NOMO-1 (cell line): Measurements from ENCODE around the gene NLGN1.

ENCODE experiments used
- DNase-seq, 2 experiments: peaks; one replicate each; lab custom pipeline; 2025; ENCODE audit not compliant: unreplicated experiment in 2 of 2; lab: John Stamatoyannopoulos, UW

Gene NLGN1

GRCh38 chr3:173825730-173826129, 428.2 kb downstream of the NLGN1 start:
- DNase-seq = no peak

GRCh38 chr3:173826416-173826815, 428.9 kb downstream of the NLGN1 start:
- DNase-seq = no peak

DNA sequence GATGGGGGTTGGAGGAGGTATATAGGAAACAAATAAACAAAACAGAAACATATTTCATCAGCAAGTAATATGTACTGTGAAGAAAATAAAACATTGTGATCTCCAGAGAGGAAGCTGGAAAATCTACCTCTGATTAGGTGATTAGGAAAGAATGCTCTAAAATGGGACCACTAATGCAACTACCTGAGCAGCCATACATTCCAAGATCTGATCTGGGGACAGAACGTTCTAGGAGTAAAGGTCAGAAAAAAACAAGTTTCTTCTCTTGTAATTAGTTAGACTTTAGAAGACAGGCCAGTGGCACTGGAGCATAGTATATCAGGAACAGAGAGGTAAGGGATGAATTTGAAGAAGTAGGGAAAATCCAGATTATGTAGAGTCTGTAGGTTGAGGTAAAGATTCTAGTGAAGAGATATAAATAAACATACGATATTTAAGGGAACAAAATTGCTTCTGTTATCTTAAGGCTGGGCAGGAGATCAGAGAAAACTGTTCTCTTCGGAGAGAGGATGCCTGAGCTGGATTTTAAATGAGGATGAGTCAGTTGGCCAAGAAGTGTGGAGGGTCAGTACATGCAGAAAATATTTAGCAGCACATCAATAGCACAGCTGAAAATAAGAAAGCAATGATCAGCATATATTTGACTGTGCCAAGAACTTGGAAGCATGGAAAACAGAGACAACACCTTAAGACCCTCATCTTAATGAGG, 429.5 kb downstream of the NLGN1 start:
- no peak for DNase-seq

- DNase-seq = no peak
These were observed 441.1 kb downstream of the NLGN1 start for GRCh38 chr3:173838644-173839043.

- DNase-seq = no peak
These were observed 442.3 kb downstream of the NLGN1 start for GRCh38 chr3:173839859-173840258.

- no peak for DNase-seq
These were observed 443.8 kb downstream of the NLGN1 start for GRCh38 chr3:173841334-173841733.

- DNase-seq = no peak
These were observed 445.5 kb downstream of the NLGN1 start for GRCh38 chr3:173843060-173843459.

- no peak for DNase-seq
These were observed 449.0 kb downstream of the NLGN1 start for GRCh38 chr3:173846584-173846983.

- no peak for DNase-seq
These were observed 451.9 kb downstream of the NLGN1 start for GRCh38 chr3:173849489-173849888.

- no peak for DNase-seq
These were observed 459.6 kb downstream of the NLGN1 start for GRCh38 chr3:173857154-173857553.

- no peak for DNase-seq
These were observed 465.2 kb downstream of the NLGN1 start for GRCh38 chr3:173862701-173863100.

- DNase-seq = no peak
These were observed 466.0 kb downstream of the NLGN1 start for GRCh38 chr3:173863551-173863950.

GRCh38 chr3:173865900-173866498, 468.5 kb downstream of the NLGN1 start:
- no peak for DNase-seq

- DNase-seq = no peak
These were observed 472.2 kb downstream of the NLGN1 start for GRCh38 chr3:173869766-173870165.

GRCh38 chr3:173870976-173871375, 473.4 kb downstream of the NLGN1 start:
- DNase-seq = no peak

- DNase-seq = no peak
These were observed 478.2 kb downstream of the NLGN1 start for GRCh38 chr3:173875790-173876189.

GRCh38 chr3:173876476-173876875, 478.9 kb downstream of the NLGN1 start:
- DNase-seq = no peak

- no peak for DNase-seq
These were observed 490.3 kb downstream of the NLGN1 start for GRCh38 chr3:173887888-173888287.

GRCh38 chr3:173889596-173889995, 492.1 kb downstream of the NLGN1 start:
- no peak for DNase-seq

DNA sequence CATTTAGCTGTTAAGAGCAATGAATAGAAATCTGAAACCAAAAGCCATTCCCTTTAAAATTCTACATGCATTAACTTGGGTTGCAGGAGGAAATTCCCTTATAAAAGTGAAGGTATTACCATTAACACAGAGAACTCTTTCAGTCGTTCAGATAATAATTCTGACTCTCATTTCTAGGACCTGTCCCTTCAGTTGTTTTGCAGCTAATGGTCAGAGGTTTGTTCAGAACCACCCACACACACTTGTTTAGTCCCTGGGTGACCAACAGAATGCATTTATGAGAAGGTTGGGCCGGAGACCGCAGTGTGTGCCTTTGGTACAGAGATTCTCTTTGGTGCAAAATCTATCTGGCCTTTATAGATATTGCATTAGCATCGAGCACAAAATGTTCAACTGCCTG, 492.5 kb downstream of the NLGN1 start:
- DNase-seq = no peak

DNA sequence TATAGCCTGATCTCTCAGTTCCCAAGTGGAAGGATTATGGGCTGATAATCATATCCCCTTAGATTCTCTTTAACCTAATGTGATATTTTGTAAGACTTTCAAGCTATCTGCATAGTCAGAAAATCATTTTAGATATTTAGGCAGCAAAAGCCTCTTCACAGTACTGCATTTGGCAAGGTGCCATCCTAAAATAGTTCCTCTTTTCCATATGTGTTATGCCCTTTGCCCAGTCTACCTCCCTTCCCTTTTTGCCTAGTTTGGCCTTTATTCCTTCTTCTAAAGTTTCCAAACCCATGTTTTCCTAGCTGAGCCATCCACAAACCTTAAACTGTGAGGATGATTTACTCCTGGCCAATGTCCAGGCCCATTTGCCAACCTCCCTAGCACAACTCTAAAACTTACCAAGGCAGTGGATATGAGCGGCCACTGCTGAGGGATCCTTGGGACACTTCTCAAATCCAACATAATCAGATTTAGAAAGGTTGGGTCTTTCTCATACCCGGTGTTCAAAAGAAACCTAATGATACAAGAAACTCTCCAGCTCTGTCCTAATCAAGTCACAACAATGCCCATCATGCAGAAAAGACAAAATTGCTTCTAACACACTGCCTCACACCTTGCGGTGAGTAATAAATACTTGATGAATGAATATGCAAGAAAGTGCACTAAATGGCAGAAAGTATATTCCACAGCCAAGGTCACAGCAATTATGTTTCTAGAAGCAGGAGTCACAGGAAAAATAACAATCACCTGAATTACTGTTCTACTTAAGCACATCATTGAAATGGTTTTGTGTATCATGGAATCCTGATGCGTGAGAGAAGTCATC, 493.9 kb downstream of the NLGN1 start:
- peak; percentile 1 to 10 for DNase-seq

DNA sequence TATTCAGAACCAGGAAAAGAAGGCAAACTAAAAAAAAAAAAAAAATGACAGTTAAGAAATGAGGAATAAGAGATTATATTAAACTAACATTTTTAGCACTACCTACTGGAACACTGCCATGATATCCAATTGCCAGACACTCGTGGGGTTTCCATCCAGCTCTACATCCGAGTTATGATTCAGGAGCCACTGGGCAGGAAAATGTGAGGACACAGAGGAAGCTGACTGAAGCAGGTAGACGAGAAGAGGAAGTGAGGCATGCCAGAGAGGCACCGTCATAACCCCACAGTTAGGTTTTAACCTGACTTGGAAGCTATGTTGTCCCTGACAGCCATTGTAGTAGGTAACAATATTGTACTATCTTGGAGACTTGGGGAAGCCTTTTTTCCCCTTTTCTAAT, 495.0 kb downstream of the NLGN1 start:
- no peak for DNase-seq
